CD4-positive, CD25-positive, alpha-beta regulatory T cell (primary cell): ENCODE results near the gene NUDT9. TPM values are rescaled to one million over a fixed set of nuclear protein-coding genes. Genes with fewer than 3 reads are reported as not detected.

Source experiments
- ATAC-seq, 2 donors: fragments of 150-1000 bp; cut with Tn5 transposase; one replicate each; pipeline ENCODE4 v1.10.0; 2021; ENCODE audit warnings: low read depth in 2 of 2, moderate number of reproducible peaks in 2 of 2, moderate library complexity in 1 of 2
- DNase-seq, 3 donors: peaks; one replicate each; pipeline versions ENCODE4 v3.0.0 to v3.0.0-alpha.2; 2012 to 2022; ENCODE audit warnings: mixed read lengths in 1 of 3
- H3K27ac ChIP-seq: one replicate; pipeline ENCODE4 v1.7.0; 2013; ENCODE audit warnings: mild to moderate bottlenecking, low read length; ENCODE audit not compliant: insufficient read depth, poor library complexity, severe bottlenecking
- H3K27me3 ChIP-seq: one replicate; pipeline ENCODE4 v1.7.0; 2013; ENCODE audit warnings: low read length; ENCODE audit not compliant: control insufficient read depth, insufficient read depth
- H3K36me3 ChIP-seq: one replicate; pipeline ENCODE4 v1.7.0; 2013; ENCODE audit warnings: mild to moderate bottlenecking, low read length, moderate library complexity; ENCODE audit not compliant: control insufficient read depth, insufficient read depth
- H3K4me1 ChIP-seq: 2 replicates; pipeline ENCODE4 v1.7.0; 2013; ENCODE audit warnings: mild to moderate bottlenecking, low read length; ENCODE audit not compliant: insufficient read depth, control insufficient read depth, poor library complexity, severe bottlenecking
- H3K4me3 ChIP-seq: one replicate; pipeline ENCODE4 v1.7.0; 2013; ENCODE audit warnings: low read depth, mild to moderate bottlenecking, low read length, moderate library complexity
- H3K9me3 ChIP-seq, 2 experiments: 1 replicate in 1 of 2; 2 replicates in 1 of 2; pipeline ENCODE4 v1.7.0; 2013; ENCODE audit warnings: low read length in 2 of 2, mild to moderate bottlenecking in 1 of 2, moderate library complexity in 1 of 2; ENCODE audit not compliant: control insufficient read depth in 2 of 2
- H3K27ac Mint-ChIP-seq, 3 donors: one replicate each; pipeline ENCODE4 v1.8.0; 2020 to 2022; ENCODE audit warnings: mild to moderate bottlenecking in 3 of 3, mixed read lengths in 3 of 3, moderate library complexity in 2 of 3
- H3K27me3 Mint-ChIP-seq: one replicate; pipeline ENCODE4 v1.8.0; 2022; ENCODE audit warnings: mild to moderate bottlenecking, mixed read lengths
- H3K36me3 Mint-ChIP-seq: one replicate; pipeline ENCODE4 v1.8.0; 2020; ENCODE audit warnings: mixed read lengths
- H3K4me1 Mint-ChIP-seq, 4 donors: one replicate each; pipeline ENCODE4 v1.8.0; 2020 to 2022; ENCODE audit warnings: mixed read lengths in 4 of 4, mild to moderate bottlenecking in 1 of 4
- H3K4me3 Mint-ChIP-seq, 4 donors: one replicate each; pipeline ENCODE4 v1.8.0; 2020 to 2022; ENCODE audit warnings: mild to moderate bottlenecking in 4 of 4, mixed read lengths in 4 of 4, moderate library complexity in 3 of 4
- H3K9me3 Mint-ChIP-seq, 7 donors: one replicate each; pipeline ENCODE4 v1.8.0; 2020 to 2022; ENCODE audit warnings: mixed read lengths in 7 of 7, mild to moderate bottlenecking in 3 of 7, moderate library complexity in 2 of 7
- polyA plus RNA-seq, 4 donors: library from polyadenylated mRNA; unstranded; fragments of 300-500 nt; fragmentation: Illumina TruSeq; gene quantifications; one replicate each; pipeline ENCODE4 v1.2.3, GENCODE V29; 2021
- total RNA-seq: library from RNA; stranded (reverse); gene quantifications from one replicate; pipeline ENCODE4 v1.2.3, GENCODE V29; 2022

Gene NUDT9
- total and polyA plus RNA-seq, 5 donors from 2014 or later, result 12.5 to 23.1 (median 19.8) TPM

- H3K27me3 Mint-ChIP-seq, result peaks cover 4% of the 10 kb centered on the region
- Histone ChIP-seq H3K27ac (no peak overlapping the region), H3K36me3 (no peaks in the 10 kb centered on the region), H3K27me3 (no peaks in the 10 kb centered on the region), H3K9me3 (no peaks in the 10 kb centered on the region), H3K4me1 (peaks cover 11% of the 10 kb centered on the region), H3K4me3 (peak overlapping the region; percentile 59)
- no peak overlapping the region for H3K27ac Mint-ChIP-seq
- DNase-seq, result peak in 1 of 3 donors; percentile 18
- peaks cover 2 to 29% (median 17%) of the 10 kb centered on the region in 4 donors for H3K4me1 Mint-ChIP-seq
- no peaks in the 10 kb centered on the region for H3K36me3 Mint-ChIP-seq
- H3K9me3 Mint-ChIP-seq, result peaks cover 0 to 2% (median 0%) of the 10 kb centered on the region in 7 donors
- H3K4me3 Mint-ChIP-seq, result peak overlapping the region in 2 of 4 donors; percentile 42 to 72
- ATAC-seq, result no peak
These were observed 76.1 kb downstream of the NUDT9 start for GRCh38 chr4:87498446-87498900.

DNA sequence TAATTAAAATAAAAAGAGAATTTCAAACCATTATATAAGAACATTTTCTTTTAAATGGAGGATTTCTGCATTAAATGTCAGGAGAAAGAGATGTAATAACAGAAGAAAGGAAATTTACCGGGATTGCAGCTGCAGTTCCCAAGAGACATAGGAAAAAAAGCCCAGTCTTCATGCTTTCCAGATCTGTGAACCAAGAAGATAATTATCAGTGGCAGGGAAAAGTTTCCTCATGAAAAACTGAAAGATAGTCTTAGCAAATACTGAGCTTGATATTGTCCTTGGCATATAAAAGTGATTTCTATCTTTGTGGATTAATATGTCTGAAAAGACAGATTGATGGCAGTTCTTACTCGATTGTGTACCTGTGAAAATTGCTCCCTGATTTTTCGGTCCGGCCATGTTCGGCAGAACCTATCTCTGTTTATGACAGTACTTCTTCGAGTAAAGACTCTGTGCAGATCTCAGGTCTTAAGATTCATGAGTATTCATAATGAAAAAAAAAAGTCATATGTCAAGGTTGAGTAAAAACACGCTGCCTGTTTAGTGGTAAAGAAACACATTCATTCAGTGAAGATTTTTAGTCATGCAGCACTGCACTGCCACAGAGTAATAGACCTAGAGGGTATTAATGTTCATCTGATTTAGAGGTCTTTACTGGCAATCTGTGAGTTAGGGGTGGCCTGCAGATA lies 77.2 kb downstream of the NUDT9 start:
- ATAC-seq (no peak), DNase-seq (peak in 1 of 3 donors; percentile 10)
- Histone ChIP-seq H3K27ac (no peak overlapping the region), H3K36me3 (no peaks in the 10 kb centered on the region), H3K9me3 (no peaks in the 10 kb centered on the region), H3K4me3 (peak overlapping the region; percentile 17), H3K27me3 (no peaks in the 10 kb centered on the region), H3K4me1 (peaks cover 11% of the 10 kb centered on the region)
- H3K4me1 Mint-ChIP-seq, result peaks cover 2 to 29% (median 17%) of the 10 kb centered on the region in 4 donors
- no peaks in the 10 kb centered on the region for H3K27me3 Mint-ChIP-seq
- H3K9me3 Mint-ChIP-seq, result no peaks in the 10 kb centered on the region
- peak overlapping the region in 3 of 4 donors; percentile 1 to 87 (median 59) for H3K4me3 Mint-ChIP-seq
- H3K36me3 Mint-ChIP-seq, result no peaks in the 10 kb centered on the region
- H3K27ac Mint-ChIP-seq, result no peak overlapping the region

DNA sequence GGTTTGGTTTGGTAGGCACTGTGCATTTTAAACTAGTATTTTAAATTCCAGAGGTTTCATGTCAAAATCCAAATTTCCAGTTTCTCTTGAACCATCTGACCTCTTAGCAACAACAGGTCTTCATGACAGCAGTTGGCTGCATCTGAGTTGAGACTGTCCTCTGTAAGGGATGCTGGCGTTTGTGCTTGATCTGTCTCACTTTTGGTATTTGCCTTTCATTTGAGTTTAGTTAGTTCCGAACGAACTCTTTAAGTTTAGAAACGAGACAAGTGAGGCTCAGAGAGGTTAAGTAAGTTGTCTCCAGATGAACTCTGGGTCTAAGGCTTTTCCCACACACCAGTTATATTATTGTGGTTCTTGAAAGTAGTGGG lies 77.7 kb downstream of the NUDT9 start:
- no peaks in the 10 kb centered on the region for H3K9me3 Mint-ChIP-seq
- no peaks in the 10 kb centered on the region for H3K9me3 ChIP-seq
- H3K36me3 ChIP-seq, result no peaks in the 10 kb centered on the region
- H3K4me3 Mint-ChIP-seq, result peak overlapping the region in 1 of 4 donors; percentile 87
- no peaks in the 10 kb centered on the region for H3K27me3 Mint-ChIP-seq
- H3K27me3 ChIP-seq, result no peaks in the 10 kb centered on the region
- peaks cover 11% of the 10 kb centered on the region for H3K4me1 ChIP-seq
- no peak overlapping the region for H3K27ac Mint-ChIP-seq
- DNase-seq (no peak), ATAC-seq (no peak)
- H3K4me1 Mint-ChIP-seq, result peaks cover 2 to 29% (median 17%) of the 10 kb centered on the region in 4 donors
- no peaks in the 10 kb centered on the region for H3K36me3 Mint-ChIP-seq
- H3K27ac ChIP-seq, result no peak overlapping the region
- peak overlapping the region; percentile 17 for H3K4me3 ChIP-seq

GRCh38 chr4:87502580-87503238 lies 80.3 kb downstream of the NUDT9 start:
- H3K4me3 ChIP-seq, result no peak overlapping the region
- no peaks in the 10 kb centered on the region for H3K9me3 ChIP-seq
- DNase-seq (no peak), ATAC-seq (no peak)
- Mint-ChIP-seq H3K4me3 (no peak overlapping the region), H3K36me3 (no peaks in the 10 kb centered on the region), H3K4me1 (peaks cover 2 to 29% (median 17%) of the 10 kb centered on the region in 4 donors), H3K27ac (no peak overlapping the region), H3K9me3 (no peaks in the 10 kb centered on the region), H3K27me3 (no peaks in the 10 kb centered on the region)
- no peak overlapping the region for H3K27ac ChIP-seq
- no peaks in the 10 kb centered on the region for H3K36me3 ChIP-seq
- H3K27me3 ChIP-seq, result no peaks in the 10 kb centered on the region
- peaks cover 11% of the 10 kb centered on the region for H3K4me1 ChIP-seq

- H3K9me3 Mint-ChIP-seq, result no peaks in the 10 kb centered on the region
- Histone ChIP-seq H3K4me1 (no peaks in the 10 kb centered on the region), H3K27ac (no peak overlapping the region), H3K27me3 (no peaks in the 10 kb centered on the region), H3K4me3 (no peak overlapping the region), H3K9me3 (no peaks in the 10 kb centered on the region), H3K36me3 (no peaks in the 10 kb centered on the region)
- H3K36me3 Mint-ChIP-seq, result no peaks in the 10 kb centered on the region
- H3K27ac Mint-ChIP-seq, result no peak overlapping the region
- no peak for ATAC-seq
- H3K4me1 Mint-ChIP-seq, result peaks cover 0 to 7% (median 4%) of the 10 kb centered on the region in 4 donors
- no peak overlapping the region for H3K4me3 Mint-ChIP-seq
- no peaks in the 10 kb centered on the region for H3K27me3 Mint-ChIP-seq
- DNase-seq, result no peak
These were observed 83.5 kb downstream of the NUDT9 start for GRCh38 chr4:87505862-87506261.

- Mint-ChIP-seq H3K27ac (no peak overlapping the region), H3K4me3 (no peak overlapping the region), H3K36me3 (no peaks in the 10 kb centered on the region), H3K27me3 (no peaks in the 10 kb centered on the region), H3K9me3 (peaks cover 0 to 2% (median 0%) of the 10 kb centered on the region in 7 donors), H3K4me1 (no peaks in the 10 kb centered on the region)
- DNase-seq (no peak), ATAC-seq (no peak)
- no peaks in the 10 kb centered on the region for H3K4me1 ChIP-seq
- H3K4me3 ChIP-seq, result no peak overlapping the region
- no peaks in the 10 kb centered on the region for H3K9me3 ChIP-seq
- no peaks in the 10 kb centered on the region for H3K36me3 ChIP-seq
- no peaks in the 10 kb centered on the region for H3K27me3 ChIP-seq
- H3K27ac ChIP-seq, result no peak overlapping the region
These were observed 84.8 kb downstream of the NUDT9 start for GRCh38 chr4:87506974-87507701.
